MCF 10A (cell line): Measurements from ENCODE around the gene GSDMA. TPM values are rescaled to one million over a fixed set of nuclear protein-coding genes. Genes with fewer than 3 reads are reported as not detected.
A peak's percentile ranks its signal among the peaks of the same experiment; 100 is the strongest.

Experiments used
- BruUV-seq: library from RNA; stranded (reverse); fragments of 400-500 nt; replicated peaks from 2 replicates; lab custom pipeline; 2021; lab: Mats Ljungman, UMichigan
- CTCF ChIA-PET: fragments of 300-600 bp; sonication (Branson Sonifier 250); formaldehyde crosslinking; extraction: SDS; loops from one replicate; lab custom pipeline; 2021; ENCODE audit warnings: antibody characterized with exemption, inconsistent platforms; lab: Yijun Ruan, JAX
- POLR2A ChIA-PET: fragments of 300-600, 350-650 bp; sonication (Branson Sonifier 250); formaldehyde crosslinking; extraction: SDS; loops from one replicate; lab custom pipeline; 2020; ENCODE audit warnings: antibody characterized with exemption, inconsistent platforms; lab: Yijun Ruan, JAX
- DNase-seq: peaks from one replicate; pipeline ENCODE4 v3.0.0-alpha.2; 2018; ENCODE audit not compliant: unreplicated experiment
- H3K27ac Mint-ChIP-seq: one replicate; pipeline ENCODE4 v1.8.0; 2022; ENCODE audit warnings: mild to moderate bottlenecking, low read depth, mixed read lengths; ENCODE audit not compliant: unreplicated experiment
- H3K27me3 Mint-ChIP-seq: one replicate; pipeline ENCODE4 v1.8.0; 2022; ENCODE audit warnings: mixed read lengths; ENCODE audit not compliant: insufficient read depth, unreplicated experiment
- H3K36me3 Mint-ChIP-seq: one replicate; pipeline ENCODE4 v1.8.0; 2022; ENCODE audit warnings: mild to moderate bottlenecking, moderate library complexity, mixed read lengths; ENCODE audit not compliant: insufficient read depth, unreplicated experiment
- H3K4me1 Mint-ChIP-seq: one replicate; pipeline ENCODE4 v1.8.0; 2022; ENCODE audit warnings: mixed read lengths; ENCODE audit not compliant: insufficient read depth, unreplicated experiment
- H3K4me3 Mint-ChIP-seq: one replicate; pipeline ENCODE4 v1.8.0; 2022; ENCODE audit warnings: mild to moderate bottlenecking, moderate library complexity, mixed read lengths; ENCODE audit not compliant: unreplicated experiment
- H3K9me3 Mint-ChIP-seq: one replicate; pipeline ENCODE4 v1.8.0; 2022; ENCODE audit warnings: mixed read lengths; ENCODE audit not compliant: unreplicated experiment
- CTCF ChIP-seq: fragments of 200-600 bp; IDR thresholded peaks from one replicate; pipeline ENCODE4 v1.8.0; 2022; ENCODE audit warnings: antibody characterized with exemption, mild to moderate bottlenecking; ENCODE audit not compliant: unreplicated experiment
- intact Hi-C: fragments of 100-400 bp; cut with micrococcal nuclease; formaldehyde crosslinking; loops from 2 replicates; pipeline ENCODE4 v1.14.1; 2022
- total RNA-seq: library from RNA; stranded (reverse); gene quantifications from 2 replicates; pipeline ENCODE4 v1.2.3, GENCODE V29; 2022

GSDMA gene
- total RNA-seq, 1 experiment from 2014 or later = 0.77 TPM

- ChIA-PET POLR2A (interaction anchor here (1.9 kb wide), 1 partner anchor 10 kb away, joined by 7 read pairs; the partner anchor contains the start of gene ORMDL3), CTCF (no interaction called here)
- Mint-ChIP-seq H3K4me1 (no peaks in the 10 kb centered on the region), H3K27me3 (peaks cover 19% of the 10 kb centered on the region), H3K27ac (no peak overlapping the region), H3K9me3 (no peaks in the 10 kb centered on the region), H3K36me3 (no peaks in the 10 kb centered on the region), H3K4me3 (no peak overlapping the region)
- no peak for DNase-seq
- intact Hi-C loops = no loop called here
- BruUV-seq = no TSS peak
- no peak for TF ChIP-seq CTCF
Observed at GRCh38 chr17:39916918-39917317, 45.9 kb upstream of the GSDMA start.

DNA sequence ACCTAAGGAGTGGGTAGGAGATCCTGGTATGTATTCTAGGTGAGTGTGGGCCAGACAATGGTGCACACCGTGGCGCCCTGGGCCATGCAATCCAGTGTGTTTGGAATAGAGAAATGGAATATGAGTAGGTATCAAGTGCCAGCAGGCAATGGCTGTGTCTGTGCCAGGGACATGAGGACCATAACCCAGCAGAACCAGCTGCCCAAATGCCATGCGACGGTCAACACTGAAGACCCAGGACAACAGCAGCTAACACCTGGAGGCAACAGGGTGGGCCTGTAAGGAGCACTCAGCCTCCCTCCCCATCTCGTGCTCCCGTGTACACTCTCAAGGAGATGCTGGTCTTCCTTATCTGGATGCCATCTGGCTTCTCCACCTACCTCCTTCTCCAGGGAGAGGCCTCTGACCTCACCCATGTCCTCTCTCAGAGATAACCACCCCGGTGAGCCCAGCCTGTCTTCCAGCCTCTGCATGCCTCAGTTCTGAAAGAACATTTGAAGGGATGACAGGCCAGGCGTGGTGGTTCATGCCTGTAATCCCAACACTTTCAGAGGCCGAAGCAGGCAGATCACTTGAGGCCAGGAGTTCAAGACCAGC is 43.6 kb upstream of the GSDMA start:
- Mint-ChIP-seq H3K36me3 (peaks cover 7% of the 10 kb centered on the region), H3K4me3 (no peak overlapping the region), H3K4me1 (no peaks in the 10 kb centered on the region), H3K27me3 (no peaks in the 10 kb centered on the region), H3K9me3 (no peaks in the 10 kb centered on the region), H3K27ac (no peak overlapping the region)
- CTCF ChIA-PET = no interaction called here
- no TSS peak for BruUV-seq
- intact Hi-C loops = no loop called here
- DNase-seq = no peak
- no peak for TF ChIP-seq CTCF
- POLR2A ChIA-PET = interaction anchor here (1.0 kb wide), 1 partner anchor 149 kb away, joined by 3 read pairs; no protein-coding TSS in a partner anchor

DNA sequence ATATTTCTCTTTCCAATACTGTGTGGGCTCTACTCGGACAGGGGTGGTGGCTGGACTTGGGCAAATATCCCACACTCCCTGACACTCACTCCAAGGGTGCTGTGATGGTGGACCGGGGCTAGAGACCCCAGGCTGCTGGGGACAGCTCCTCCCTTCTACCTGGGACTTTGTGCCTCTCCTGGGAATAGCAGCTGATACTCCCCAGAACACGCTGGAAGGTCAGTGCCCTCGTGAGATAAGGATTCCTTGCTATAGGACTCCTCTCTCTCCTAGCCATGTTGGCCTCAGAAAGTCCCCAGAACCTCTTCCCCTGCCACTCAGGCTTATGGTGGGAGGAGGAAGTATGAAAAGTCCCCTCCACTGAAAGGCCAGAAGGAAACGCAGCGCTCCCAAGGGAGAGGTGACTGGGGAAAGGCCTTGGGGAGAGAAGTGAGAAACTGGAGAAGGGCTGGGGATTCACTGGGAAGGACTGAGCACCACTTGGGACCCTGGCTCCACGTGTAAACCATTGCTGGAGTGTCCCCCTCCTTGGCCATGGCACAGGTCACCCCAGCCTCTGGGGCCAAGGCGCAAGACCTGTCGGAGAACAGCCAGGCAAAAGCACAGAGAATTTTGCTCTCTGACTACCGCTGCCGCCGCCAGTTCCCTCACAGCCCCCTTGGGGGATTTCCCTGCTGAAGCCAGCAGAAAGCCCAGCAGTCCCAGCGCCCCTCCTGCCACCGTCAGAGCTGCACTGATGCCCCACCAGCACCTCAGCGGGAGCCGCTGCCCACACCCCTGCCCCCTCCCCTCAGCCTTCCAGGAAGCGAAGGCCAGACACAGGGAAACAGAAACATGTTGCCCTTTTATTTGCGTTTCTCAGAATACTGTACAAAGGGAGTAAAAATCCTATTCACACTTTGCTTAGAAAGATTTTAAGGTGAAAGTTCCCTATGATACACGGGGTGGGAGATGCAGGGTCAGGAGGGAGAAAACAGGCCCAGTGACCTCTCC is 42.3 kb upstream of the GSDMA start:
- no peak for TF ChIP-seq CTCF
- BruUV-seq = no TSS peak
- Mint-ChIP-seq H3K36me3 (peaks cover 7% of the 10 kb centered on the region), H3K27me3 (no peaks in the 10 kb centered on the region), H3K9me3 (no peaks in the 10 kb centered on the region), H3K27ac (no peak overlapping the region), H3K4me3 (no peak overlapping the region), H3K4me1 (no peaks in the 10 kb centered on the region)
- DNase-seq = no peak
- POLR2A ChIA-PET = no interaction called here
- CTCF ChIA-PET = interaction anchor here (0.5 kb wide), 1 partner anchor 27 kb away, joined by 3 read pairs; no protein-coding TSS in a partner anchor
- intact Hi-C loops = no loop called here

DNA sequence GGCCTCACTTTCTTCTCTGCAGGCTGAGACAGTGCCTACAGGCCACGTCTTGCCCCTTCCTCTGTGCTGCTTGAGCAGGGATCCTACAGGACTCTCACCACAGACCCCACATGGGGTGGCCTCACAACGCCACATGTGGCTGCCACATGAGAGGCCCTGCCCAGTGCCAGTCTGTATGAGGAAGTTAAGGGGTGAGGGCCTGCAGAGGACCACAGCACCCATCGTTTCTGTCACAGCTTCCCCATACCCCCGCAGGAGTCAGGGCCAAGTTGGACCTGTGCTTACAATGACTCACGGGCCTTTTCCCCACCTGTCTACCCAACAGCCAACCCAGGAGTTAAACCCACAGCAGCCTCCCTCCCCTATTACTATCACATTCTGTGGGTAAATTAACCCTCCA is 41.5 kb upstream of the GSDMA start:
- ChIA-PET CTCF (interaction anchor here (0.5 to 1.0 kb wide), 2 partner anchors 167 to 190 kb away, joined by 4 read pairs; no protein-coding TSS in a partner anchor), POLR2A (interaction anchor here (0.7 kb wide), 1 partner anchor 10 kb away, joined by 4 read pairs; no protein-coding TSS in a partner anchor)
- H3K4me1 Mint-ChIP-seq = peaks cover 5% of the 10 kb centered on the region
- H3K4me3 Mint-ChIP-seq = no peak overlapping the region
- H3K27ac Mint-ChIP-seq = no peak overlapping the region
- intact Hi-C loops = no loop called here
- H3K36me3 Mint-ChIP-seq = peaks cover 7% of the 10 kb centered on the region
- BruUV-seq = TSS peak; percentile 75
- no peak for DNase-seq
- TF ChIP-seq CTCF = no peak
- H3K9me3 Mint-ChIP-seq = no peaks in the 10 kb centered on the region
- H3K27me3 Mint-ChIP-seq = no peaks in the 10 kb centered on the region
